AG09319 (cell line): ENCODE data around the gene CDK17.
"Not testable (repeated sequence)": the region's sequence is repeated elsewhere in the genome, so short reads cannot be mapped to it uniquely, and the experiment has no call there.

Experiments
- DNase-seq: peaks from one replicate; pipeline ENCODE4 v3.0.0-alpha.2; 2010; ENCODE audit warnings: low read depth; ENCODE audit errors: extremely low read depth
- TF ChIP-seq, protein P1 (sequence below): IDR thresholded peaks from 2 replicates; pipeline ENCODE4 v1.5.1; 2011; ENCODE audit warnings: low read depth, mild to moderate bottlenecking, inconsistent platforms, low read length, moderate library complexity

The CDK17 gene

DNA sequence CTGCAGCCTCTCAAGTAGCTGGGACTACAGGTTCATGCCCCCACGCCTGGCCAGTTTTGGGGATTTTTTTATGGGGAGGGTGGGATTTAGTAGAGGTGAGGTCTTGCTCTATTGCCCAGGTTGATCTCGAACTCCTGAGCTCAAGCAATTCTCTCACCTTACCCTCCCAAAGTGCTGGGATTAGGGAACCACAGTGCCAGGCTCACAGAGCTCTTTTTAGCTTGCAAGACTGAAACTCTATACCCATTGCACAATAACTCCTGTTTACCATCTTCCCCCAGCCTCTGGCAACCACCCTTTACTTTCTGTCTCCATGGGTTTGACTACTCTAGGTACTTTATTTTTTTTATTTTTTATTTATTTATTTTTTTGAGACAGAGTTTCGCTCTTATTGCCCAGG lies 25.7 kb upstream of the CDK17 start:
- DNase-seq: no peak

DNA sequence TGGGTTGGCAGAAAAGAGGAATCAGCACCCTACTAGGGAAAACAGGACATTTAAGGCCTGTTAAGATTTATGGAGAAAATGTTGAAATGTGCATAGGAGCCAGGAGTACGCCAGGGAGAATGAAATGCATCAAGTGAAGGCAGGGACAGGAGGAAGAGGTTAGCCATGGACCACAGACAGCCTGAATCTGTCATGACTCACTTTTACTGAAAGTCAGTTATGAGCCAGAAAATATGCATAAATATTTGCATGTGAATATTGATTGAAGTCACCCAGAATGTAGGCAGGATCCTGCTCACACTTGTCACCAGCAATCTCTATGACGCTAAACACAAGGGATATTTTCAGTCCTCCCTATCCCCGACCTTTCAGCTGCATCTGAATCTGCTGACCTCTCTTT lies 25.1 kb upstream of the CDK17 start:
- TF ChIP-seq, protein P1, sequence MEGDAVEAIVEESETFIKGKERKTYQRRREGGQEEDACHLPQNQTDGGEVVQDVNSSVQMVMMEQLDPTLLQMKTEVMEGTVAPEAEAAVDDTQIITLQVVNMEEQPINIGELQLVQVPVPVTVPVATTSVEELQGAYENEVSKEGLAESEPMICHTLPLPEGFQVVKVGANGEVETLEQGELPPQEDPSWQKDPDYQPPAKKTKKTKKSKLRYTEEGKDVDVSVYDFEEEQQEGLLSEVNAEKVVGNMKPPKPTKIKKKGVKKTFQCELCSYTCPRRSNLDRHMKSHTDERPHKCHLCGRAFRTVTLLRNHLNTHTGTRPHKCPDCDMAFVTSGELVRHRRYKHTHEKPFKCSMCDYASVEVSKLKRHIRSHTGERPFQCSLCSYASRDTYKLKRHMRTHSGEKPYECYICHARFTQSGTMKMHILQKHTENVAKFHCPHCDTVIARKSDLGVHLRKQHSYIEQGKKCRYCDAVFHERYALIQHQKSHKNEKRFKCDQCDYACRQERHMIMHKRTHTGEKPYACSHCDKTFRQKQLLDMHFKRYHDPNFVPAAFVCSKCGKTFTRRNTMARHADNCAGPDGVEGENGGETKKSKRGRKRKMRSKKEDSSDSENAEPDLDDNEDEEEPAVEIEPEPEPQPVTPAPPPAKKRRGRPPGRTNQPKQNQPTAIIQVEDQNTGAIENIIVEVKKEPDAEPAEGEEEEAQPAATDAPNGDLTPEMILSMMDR: no peak
- DNase-seq: no peak

More for the DNA sequence above, 25.7 kb upstream of the CDK17 start:
- TF ChIP-seq, protein P1: no peak

DNA sequence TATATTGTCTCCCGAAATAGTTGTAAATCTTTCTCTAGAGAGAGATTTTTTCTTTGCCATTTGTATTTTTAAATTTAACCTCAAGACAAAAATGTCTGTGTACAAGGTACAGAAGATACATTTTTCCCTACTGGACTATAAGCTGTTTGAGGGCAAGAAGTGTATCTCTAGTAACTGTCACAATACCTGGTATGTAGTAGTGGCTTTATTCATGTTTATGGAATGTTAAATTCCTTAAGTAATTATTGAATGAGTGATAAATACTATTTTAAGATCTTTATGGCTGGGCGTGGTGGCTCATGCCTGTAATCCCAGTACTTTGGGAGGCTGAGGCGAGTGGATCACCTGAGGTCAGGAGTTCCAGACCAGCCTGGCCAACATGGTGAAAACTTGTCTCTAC lies 24.4 kb upstream of the CDK17 start:
- DNase-seq: no peak
- TF ChIP-seq, protein P1: no peak

DNA sequence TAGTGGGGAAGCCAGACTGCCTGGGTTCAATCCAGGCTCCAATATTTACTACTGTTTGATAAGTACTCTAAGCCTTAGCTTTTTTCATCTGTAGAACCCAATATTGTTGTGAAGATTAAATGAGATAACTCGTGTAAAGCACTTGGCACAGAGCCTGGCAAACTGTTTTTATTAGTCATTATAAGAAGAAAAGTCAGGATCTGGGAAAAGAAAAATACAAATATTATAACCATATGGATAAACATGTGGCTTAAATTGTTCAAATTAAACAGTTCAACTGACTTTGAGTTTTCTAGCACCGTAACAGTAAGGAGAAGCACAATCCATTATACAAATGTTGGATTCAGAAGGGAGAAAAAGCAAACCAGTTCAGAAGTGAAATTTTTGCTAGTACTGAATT lies 22.0 kb upstream of the CDK17 start:
- TF ChIP-seq, protein P1: no peak
- DNase-seq: no peak

DNA sequence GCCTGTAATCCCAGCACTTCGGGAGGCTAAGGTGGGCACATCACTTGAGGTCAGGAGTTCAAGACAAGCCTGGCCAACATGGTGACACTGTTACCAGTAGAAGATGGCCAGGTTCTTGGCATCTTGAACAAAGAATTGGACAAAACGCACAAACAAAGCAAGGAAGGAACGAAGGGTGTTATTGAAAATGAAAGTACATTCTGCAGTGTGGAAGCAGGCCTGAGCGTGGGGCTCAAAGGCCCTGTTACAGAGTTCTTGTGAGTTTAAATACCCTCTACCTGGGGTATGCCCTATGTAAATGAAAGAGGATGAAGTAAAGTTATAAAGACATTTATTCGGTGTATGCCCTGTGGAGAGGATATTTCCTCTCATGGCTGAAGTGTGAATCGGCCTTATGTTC lies 20.8 kb upstream of the CDK17 start:
- no peak for DNase-seq

DNA sequence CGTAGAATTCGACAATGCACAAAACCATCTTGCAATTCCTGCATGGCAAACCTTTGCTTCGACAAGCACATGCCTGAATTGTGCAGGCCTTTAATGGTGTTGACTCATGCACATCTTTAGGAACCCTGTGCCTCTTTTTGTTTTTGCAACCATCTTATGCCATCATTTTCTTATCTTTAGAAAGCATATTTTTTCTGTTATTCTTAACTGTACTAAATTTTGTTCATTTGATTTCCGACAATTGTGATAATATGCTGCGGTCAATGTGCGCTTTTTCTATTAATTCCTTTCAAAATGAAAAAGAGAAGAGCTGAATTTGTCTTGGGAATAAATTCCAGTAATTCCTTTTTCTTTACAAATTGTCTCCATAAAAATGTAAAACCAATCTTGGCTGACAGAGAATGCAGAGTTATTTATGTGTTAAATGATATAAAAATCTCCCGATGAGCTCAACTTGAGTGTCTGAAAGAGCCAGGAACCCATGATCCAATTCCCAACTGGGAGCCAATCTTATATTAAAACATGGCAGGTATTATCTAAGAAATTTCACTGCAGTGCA lies 20.1 kb upstream of the CDK17 start:
- TF ChIP-seq, protein P1: no peak
- no peak for DNase-seq

More for the DNA sequence above, 20.8 kb upstream of the CDK17 start:
- TF ChIP-seq, protein P1: no peak

DNA sequence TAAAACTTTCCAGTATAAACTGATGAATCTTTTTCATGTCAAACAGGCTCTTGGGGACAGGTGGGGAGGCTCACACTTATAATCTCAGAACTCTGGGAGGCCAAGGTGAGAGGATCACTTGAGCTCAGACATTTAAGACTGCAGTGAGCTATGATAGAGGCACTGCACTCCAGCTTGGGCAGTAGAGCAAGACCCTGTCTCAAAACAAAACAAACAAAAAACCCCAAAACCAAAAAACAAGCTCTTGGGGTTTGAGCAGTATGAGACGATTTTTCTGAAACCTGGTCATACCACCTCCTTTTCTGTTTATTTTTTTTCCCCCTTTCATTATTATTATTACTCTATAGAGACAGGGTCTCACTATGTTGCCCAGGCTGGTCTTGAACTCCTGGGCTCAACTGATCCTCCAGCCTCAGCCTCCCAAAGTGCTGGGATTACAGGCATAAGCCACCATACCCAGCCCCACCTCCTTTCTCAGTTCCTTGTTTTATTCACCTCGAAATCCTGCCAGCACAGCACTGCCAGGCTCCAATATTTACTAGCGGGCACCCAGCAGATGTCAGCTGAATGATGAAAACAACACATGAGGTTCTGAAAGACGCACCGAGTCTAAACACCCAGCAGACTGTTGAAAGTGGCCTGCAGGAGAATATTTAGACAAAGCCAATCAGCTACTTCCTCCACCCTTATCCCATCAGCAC lies 19.5 kb upstream of the CDK17 start:
- TF ChIP-seq, protein P1: no peak
- DNase-seq: no peak

DNA sequence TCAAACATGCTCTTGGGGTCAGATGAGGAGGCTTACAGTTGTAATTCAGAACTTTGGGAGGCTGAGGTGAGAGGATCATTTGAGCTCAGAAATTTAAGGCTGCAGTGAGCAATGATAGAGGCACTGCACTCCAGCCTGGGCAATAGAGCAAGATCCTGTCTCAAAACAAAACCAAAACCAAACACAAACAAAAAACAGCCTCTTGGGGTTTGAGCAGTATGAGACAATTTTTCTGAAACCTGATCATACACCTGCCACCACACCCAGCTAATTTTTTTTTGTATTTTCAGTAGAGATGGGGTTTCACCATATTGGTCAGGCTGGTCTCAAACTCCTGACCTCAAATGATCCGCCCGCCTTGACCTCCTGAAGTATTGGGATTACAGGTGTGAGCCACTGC lies 17.4 kb upstream of the CDK17 start:
- not testable (repeated sequence) for DNase-seq
